Upper lobe of right lung (tissue), 1 donor: ENCODE measurements around the gene FOXD1. TPM values are rescaled to one million over a fixed set of nuclear protein-coding genes. Genes with fewer than 3 reads are reported as not detected.
"Not testable (repeated sequence)": the region's sequence is repeated elsewhere in the genome, so short reads cannot be mapped to it uniquely, and the experiment has no call there.

Experiments
- ATAC-seq: fragments of 200-7000 bp; cut with Tn5 transposase; one replicate; pipeline ENCODE4 v1.9.1; 2020; ENCODE audit warnings: mild to moderate bottlenecking, moderate library complexity
- DNase-seq: peaks from one replicate; pipeline ENCODE4 v3.0.0-alpha.2; 2020
- H3K27ac ChIP-seq: fragments of 200-600 bp; one replicate; pipeline ENCODE4 v1.8.0; 2022
- H3K27me3 ChIP-seq: fragments of 200-600 bp; one replicate; pipeline ENCODE4 v1.8.0; 2022; ENCODE audit warnings: mild to moderate bottlenecking
- H3K36me3 ChIP-seq: fragments of 200-600 bp; one replicate; pipeline ENCODE4 v1.8.0; 2022
- H3K4me1 ChIP-seq: fragments of 200-600 bp; one replicate; pipeline ENCODE4 v1.8.0; 2022
- H3K4me3 ChIP-seq: fragments of 200-600 bp; one replicate; pipeline ENCODE4 v1.8.0; 2022; ENCODE audit warnings: mild to moderate bottlenecking
- H3K9me3 ChIP-seq: fragments of 200-600 bp; one replicate; pipeline ENCODE4 v1.8.0; 2022
- intact Hi-C: fragments of 100-400 bp; cut with DNase I; formaldehyde crosslinking; loops from one replicate; pipeline ENCODE4 v1.11.0; 2022
- total RNA-seq: library from RNA; stranded (reverse); fragmentation: NEBNext Ultra II Directional; extraction: Animal tissue kit (Norgen Biotek cat#: 25700); gene quantifications from one replicate; pipeline ENCODE4 v1.2.1, GENCODE V29; 2021
- TF ChIP-seq, protein P1 (sequence below): fragments of 200-600 bp; IDR thresholded peaks from one replicate; pipeline ENCODE4 v1.8.0; 2022; ENCODE audit warnings: antibody characterized with exemption
- donor health status: DM: no; HTN: yes; CAD: no; lungs with severe emphysema.

FOXD1 gene
- total RNA-seq, 1 donor from 2014 or later: 1.2 TPM

DNA sequence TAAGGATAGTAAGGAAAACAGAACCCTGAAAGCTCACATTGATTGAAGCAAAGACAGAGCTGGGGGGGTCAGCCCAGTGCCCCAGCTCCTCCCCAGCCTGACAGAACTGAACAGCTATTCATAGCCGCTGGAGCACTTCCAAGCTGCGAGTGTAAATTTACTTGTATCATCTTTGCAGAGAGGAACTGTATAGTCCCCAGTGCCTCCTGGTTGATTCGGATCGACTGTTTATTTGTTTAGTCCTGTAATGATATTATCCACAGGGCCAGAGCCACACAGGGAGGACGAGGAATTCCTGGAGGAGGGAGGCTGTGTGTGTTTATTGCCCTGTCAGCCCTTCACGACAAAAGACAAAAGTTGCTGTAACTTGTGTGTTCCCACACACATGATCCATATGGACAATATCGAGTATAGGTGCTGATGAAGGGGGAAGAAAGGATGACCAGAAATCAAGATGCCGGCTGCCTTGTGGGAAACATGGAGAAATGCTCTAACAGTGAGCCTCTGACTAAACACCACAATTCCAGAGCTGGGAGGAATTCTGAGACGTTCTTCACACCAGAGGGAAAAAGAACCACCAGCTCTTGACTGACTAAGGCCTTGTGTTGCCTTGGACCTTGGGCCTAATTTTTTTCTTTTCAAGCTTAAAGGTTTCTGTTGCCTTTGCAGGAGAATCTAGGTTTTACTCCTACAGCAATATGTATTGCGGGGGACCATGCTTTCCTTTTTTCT lies 31.1 kb downstream of the FOXD1 start:
- Histone ChIP-seq H3K27ac (no peak overlapping the region), H3K27me3 (peaks cover 91% of the 10 kb centered on the region), H3K9me3 (no peaks in the 10 kb centered on the region), H3K4me3 (no peak overlapping the region), H3K36me3 (no peaks in the 10 kb centered on the region), H3K4me1 (peaks cover 11% of the 10 kb centered on the region)
- ATAC-seq: no peak
- DNase-seq: no peak
- TF ChIP-seq, protein P1, sequence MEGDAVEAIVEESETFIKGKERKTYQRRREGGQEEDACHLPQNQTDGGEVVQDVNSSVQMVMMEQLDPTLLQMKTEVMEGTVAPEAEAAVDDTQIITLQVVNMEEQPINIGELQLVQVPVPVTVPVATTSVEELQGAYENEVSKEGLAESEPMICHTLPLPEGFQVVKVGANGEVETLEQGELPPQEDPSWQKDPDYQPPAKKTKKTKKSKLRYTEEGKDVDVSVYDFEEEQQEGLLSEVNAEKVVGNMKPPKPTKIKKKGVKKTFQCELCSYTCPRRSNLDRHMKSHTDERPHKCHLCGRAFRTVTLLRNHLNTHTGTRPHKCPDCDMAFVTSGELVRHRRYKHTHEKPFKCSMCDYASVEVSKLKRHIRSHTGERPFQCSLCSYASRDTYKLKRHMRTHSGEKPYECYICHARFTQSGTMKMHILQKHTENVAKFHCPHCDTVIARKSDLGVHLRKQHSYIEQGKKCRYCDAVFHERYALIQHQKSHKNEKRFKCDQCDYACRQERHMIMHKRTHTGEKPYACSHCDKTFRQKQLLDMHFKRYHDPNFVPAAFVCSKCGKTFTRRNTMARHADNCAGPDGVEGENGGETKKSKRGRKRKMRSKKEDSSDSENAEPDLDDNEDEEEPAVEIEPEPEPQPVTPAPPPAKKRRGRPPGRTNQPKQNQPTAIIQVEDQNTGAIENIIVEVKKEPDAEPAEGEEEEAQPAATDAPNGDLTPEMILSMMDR: no peak
- intact Hi-C loops: no loop called here

DNA sequence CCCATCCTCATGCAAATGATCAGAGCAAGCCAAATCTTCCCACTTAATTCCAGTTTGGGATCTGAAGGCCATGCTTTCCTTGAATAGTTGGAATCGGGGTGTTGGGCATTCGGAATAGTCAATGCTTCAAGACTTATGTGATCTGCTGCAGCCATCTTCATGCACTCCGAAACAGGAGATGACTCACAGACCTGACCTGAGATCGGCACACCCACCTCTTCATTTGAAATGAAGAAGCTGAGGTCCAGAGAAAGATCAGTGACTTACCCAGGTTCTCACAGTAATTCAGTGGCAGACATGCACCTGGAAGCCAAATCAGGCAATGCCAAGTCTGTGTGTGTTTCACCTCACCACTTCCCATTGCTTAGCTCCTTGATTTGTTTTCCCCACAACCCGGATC lies 33.0 kb downstream of the FOXD1 start:
- no peaks in the 10 kb centered on the region for H3K9me3 ChIP-seq
- peaks cover 80% of the 10 kb centered on the region for H3K27me3 ChIP-seq
- TF ChIP-seq, protein P1: no peak
- H3K27ac ChIP-seq: no peak overlapping the region
- DNase-seq (no peak), ATAC-seq (no peak)
- H3K36me3 ChIP-seq: no peaks in the 10 kb centered on the region
- H3K4me3 ChIP-seq: no peak overlapping the region
- H3K4me1 ChIP-seq: peaks cover 11% of the 10 kb centered on the region
- intact Hi-C loops: no loop called here

DNA sequence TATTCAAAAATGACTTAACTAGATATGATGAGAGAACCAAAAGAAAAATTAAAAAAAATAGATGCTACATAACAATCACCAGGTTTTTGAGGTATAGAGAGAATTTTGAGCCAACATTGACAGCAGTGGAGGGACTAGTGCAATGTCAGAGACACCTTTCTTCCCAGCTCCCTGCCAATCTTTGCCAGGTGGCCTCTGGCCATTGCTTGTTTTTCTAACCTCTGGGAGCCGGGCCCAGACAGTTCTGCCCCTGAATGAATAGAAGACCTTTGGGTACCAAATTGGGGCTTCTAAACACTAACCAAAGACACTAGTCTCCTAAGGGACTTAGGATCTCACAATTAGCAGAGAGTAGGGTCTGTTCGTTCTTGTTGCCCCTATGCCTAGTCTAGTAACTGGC lies 33.4 kb downstream of the FOXD1 start:
- peaks cover 9% of the 10 kb centered on the region for H3K4me1 ChIP-seq
- H3K4me3 ChIP-seq: no peak overlapping the region
- DNase-seq: no peak
- intact Hi-C loops: no loop called here
- H3K36me3 ChIP-seq: no peaks in the 10 kb centered on the region
- no peaks in the 10 kb centered on the region for H3K9me3 ChIP-seq
- peaks cover 75% of the 10 kb centered on the region for H3K27me3 ChIP-seq
- TF ChIP-seq, protein P1: no peak
- no peak for ATAC-seq
- H3K27ac ChIP-seq: no peak overlapping the region

DNA sequence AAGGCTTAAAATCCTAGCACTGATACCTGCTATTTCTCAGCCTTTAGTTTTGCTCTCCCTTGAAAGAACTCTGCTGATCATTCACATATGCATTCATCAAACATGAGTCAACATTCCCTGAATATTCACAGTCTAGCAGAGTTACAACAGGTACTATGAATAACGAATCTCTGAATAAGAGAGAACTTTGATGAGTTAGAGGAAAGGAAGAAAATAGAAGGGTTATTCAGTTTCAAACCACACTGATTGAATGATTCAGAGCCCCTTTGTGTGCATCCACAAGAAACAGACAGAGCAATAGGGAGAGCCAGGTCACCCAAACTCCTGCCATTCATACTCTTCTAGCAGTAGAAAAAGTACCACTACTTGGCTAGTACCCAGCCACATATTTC lies 36.0 kb downstream of the FOXD1 start:
- no peak for DNase-seq
- Histone ChIP-seq H3K27ac (no peak overlapping the region), H3K27me3 (peaks cover 64% of the 10 kb centered on the region), H3K9me3 (no peaks in the 10 kb centered on the region), H3K4me3 (no peak overlapping the region), H3K36me3 (no peaks in the 10 kb centered on the region), H3K4me1 (no peaks in the 10 kb centered on the region)
- intact Hi-C loops: no loop called here
- TF ChIP-seq, protein P1: no peak
- ATAC-seq: no peak

DNA sequence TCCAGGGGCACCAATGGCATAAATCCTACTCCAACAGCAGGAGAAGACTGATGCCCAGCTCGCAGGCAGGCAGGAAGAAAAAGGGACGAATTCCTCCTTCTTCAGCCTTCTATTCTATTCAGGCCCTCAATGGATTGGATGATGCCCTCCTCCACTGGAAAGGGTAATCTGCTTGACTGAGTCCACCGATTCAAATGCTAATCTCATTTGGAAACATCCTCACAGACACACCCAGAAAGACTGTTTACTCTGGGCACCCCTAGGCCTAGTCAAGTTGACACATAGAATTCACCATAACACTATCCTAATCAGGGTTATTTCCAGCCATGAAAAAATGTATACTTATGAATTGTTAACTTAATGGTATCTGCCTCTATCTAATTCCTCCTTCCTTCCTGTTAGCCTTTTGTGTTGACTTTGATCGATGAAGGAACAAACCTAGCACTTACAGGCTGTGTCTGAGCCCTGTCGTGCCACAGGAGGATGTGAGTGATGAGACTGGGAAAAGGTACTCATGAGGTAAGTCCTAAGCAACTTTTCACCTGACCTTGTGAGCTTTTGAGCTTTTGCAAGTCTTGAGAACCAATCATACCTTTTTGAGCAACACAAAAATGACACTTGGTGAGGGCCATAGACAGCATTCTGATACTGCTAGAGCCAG lies 36.5 kb downstream of the FOXD1 start:
- H3K27ac ChIP-seq: no peak overlapping the region
- no peak for ATAC-seq
- H3K27me3 ChIP-seq: peaks cover 59% of the 10 kb centered on the region
- intact Hi-C loops: no loop called here
- no peak for DNase-seq
- no peaks in the 10 kb centered on the region for H3K9me3 ChIP-seq
- H3K4me1 ChIP-seq: no peaks in the 10 kb centered on the region
- H3K4me3 ChIP-seq: no peak overlapping the region
- H3K36me3 ChIP-seq: no peaks in the 10 kb centered on the region
- TF ChIP-seq, protein P1: no peak

DNA sequence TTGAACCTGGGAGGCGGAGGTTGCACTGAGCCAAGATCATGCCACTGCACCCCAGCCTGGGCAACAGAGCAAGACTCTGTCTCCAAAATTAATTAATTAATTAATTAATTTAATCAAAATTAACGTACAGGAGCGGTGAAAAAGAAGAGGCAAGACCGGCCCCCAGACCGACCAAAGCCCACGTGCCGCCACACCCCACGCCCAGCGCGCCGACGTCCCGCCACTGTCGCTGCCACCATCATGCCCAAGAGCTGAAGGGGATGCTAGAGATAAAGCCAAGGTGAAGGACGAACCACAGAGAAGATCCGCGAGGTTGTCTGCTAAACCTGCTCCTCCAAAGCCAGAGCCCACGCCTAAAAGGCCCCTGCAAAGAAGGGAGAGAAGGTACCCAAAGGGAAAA lies 38.6 kb downstream of the FOXD1 start:
- H3K36me3 ChIP-seq, H3K27ac ChIP-seq, H3K4me3 ChIP-seq, ATAC-seq, intact Hi-C loops, H3K4me1 ChIP-seq, DNase-seq, H3K9me3 ChIP-seq: not testable (repeated sequence)
- H3K27me3 ChIP-seq: peaks cover 38% of the 10 kb centered on the region
